ENCODE data around the gene CYRIA. TPM values are rescaled to one million over a fixed set of nuclear protein-coding genes. Genes with fewer than 3 reads are reported as not detected.

The CYRIA gene
- total RNA-seq, 4 donors from 2014 or later, result 10.3 to 13.3 (median 11.2) TPM

GRCh38 chr2:16675781-16676180, 10.1 kb upstream of the CYRIA start:
- H3K4me3 ChIP-seq, result no peak overlapping the region
- intact Hi-C loops (cut with DNase I), result no loop called here
- H3K27ac ChIP-seq (replicated peaks in 1 of 4), result no peak overlapping the region
- no peaks in the 10 kb centered on the region for H3K27me3 ChIP-seq
- no peaks in the 10 kb centered on the region for H3K36me3 ChIP-seq
- H3K9me3 ChIP-seq, result peaks cover 0 to 10% (median 7%) of the 10 kb centered on the region in 4 donors
- no peak for DNase-seq (ENCODE audit: extremely low spot score)
- WGBS, result 87% methylated on average over 3 of the region's 3 CpGs
- peaks cover 0 to 12% (median 8%) of the 10 kb centered on the region in 4 donors for H3K4me1 ChIP-seq
- TF ChIP-seq POLR2AphosphoS5 (IDR thresholded peaks at IDR 0.05) (no peak), CTCF (IDR thresholded peaks at IDR 0.05) (no peak), EP300 (IDR thresholded peaks at IDR 0.05) (no peak), POLR2A (IDR thresholded peaks at IDR 0.05; ENCODE audit: low read depth) (no peak)

GRCh38 chr2:16674154-16674553, 8.5 kb upstream of the CYRIA start:
- H3K9me3 ChIP-seq, result peaks cover 0 to 10% (median 7%) of the 10 kb centered on the region in 4 donors
- peaks cover 0 to 12% (median 8%) of the 10 kb centered on the region in 4 donors for H3K4me1 ChIP-seq
- WGBS, result 91% methylated on average over 1 of the region's 1 CpG
- H3K27ac ChIP-seq (replicated peaks in 1 of 4), result no peak overlapping the region
- TF ChIP-seq POLR2A (IDR thresholded peaks at IDR 0.05; ENCODE audit: low read depth) (no peak), EP300 (IDR thresholded peaks at IDR 0.05) (no peak), CTCF (IDR thresholded peaks at IDR 0.05) (no peak), POLR2AphosphoS5 (IDR thresholded peaks at IDR 0.05) (no peak)
- no peak for DNase-seq (ENCODE audit: extremely low spot score)
- no peak overlapping the region for H3K4me3 ChIP-seq
- no peaks in the 10 kb centered on the region for H3K27me3 ChIP-seq
- H3K36me3 ChIP-seq, result no peaks in the 10 kb centered on the region
- intact Hi-C loops (cut with DNase I), result no loop called here

- Histone ChIP-seq H3K4me1 (peaks cover 0 to 12% (median 10%) of the 10 kb centered on the region in 4 donors), H3K36me3 (no peaks in the 10 kb centered on the region), H3K4me3 (no peak overlapping the region), H3K9me3 (no peaks in the 10 kb centered on the region), H3K27ac (replicated peaks in 1 of 4) (no peak overlapping the region), H3K27me3 (no peaks in the 10 kb centered on the region)
- DNase-seq (ENCODE audit: extremely low spot score), result no peak
- TF ChIP-seq CTCF (IDR thresholded peaks at IDR 0.05), result no peak
- intact Hi-C loops (cut with DNase I), result no loop called here
- 76% methylated on average over 1 of the region's 1 CpG for WGBS
Measured at GRCh38 chr2:16671760-16672159, 6.1 kb upstream of the CYRIA start.

GRCh38 chr2:16669388-16669787, 3.8 kb upstream of the CYRIA start:
- no peak overlapping the region for H3K27ac ChIP-seq (replicated peaks in 1 of 4)
- no peak for TF ChIP-seq EP300 (IDR thresholded peaks at IDR 0.05)
- no peak for TF ChIP-seq CTCF (IDR thresholded peaks at IDR 0.05)
- no peak for TF ChIP-seq POLR2AphosphoS5 (IDR thresholded peaks at IDR 0.05)
- no peak for TF ChIP-seq POLR2A (IDR thresholded peaks at IDR 0.05; ENCODE audit: low read depth)
- no peaks in the 10 kb centered on the region for H3K9me3 ChIP-seq
- peaks cover 12 to 31% (median 30%) of the 10 kb centered on the region in 4 donors for H3K4me1 ChIP-seq
- 61% methylated on average over 3 of the region's 3 CpGs for WGBS
- no peak overlapping the region for H3K4me3 ChIP-seq
- no peak for DNase-seq (ENCODE audit: extremely low spot score)
- H3K27me3 ChIP-seq, result no peaks in the 10 kb centered on the region
- intact Hi-C loops (cut with DNase I), result no loop called here
- H3K36me3 ChIP-seq, result no peaks in the 10 kb centered on the region

- 53% methylated on average over 6 of the region's 8 CpGs for WGBS
- no peaks in the 10 kb centered on the region for H3K36me3 ChIP-seq
- intact Hi-C loops (cut with DNase I), result no loop called here
- peak overlapping the region in 2 of 4 donors; percentile 44 to 52 for H3K27ac ChIP-seq (replicated peaks in 1 of 4)
- H3K27me3 ChIP-seq, result no peaks in the 10 kb centered on the region
- DNase-seq (ENCODE audit: extremely low spot score), result peak; percentile 83
- TF ChIP-seq EP300 (IDR thresholded peaks at IDR 0.05), result no peak
- TF ChIP-seq CTCF (IDR thresholded peaks at IDR 0.05), result no peak
- TF ChIP-seq POLR2AphosphoS5 (IDR thresholded peaks at IDR 0.05), result no peak
- TF ChIP-seq POLR2A (IDR thresholded peaks at IDR 0.05; ENCODE audit: low read depth), result no peak
- H3K9me3 ChIP-seq, result no peaks in the 10 kb centered on the region
- H3K4me3 ChIP-seq, result peak overlapping the region; percentile 71 to 88 (median 76)
- H3K4me1 ChIP-seq, result peaks cover 28 to 51% (median 50%) of the 10 kb centered on the region in 4 donors
Measured at GRCh38 chr2:16666449-16666801, 791 bp upstream of the CYRIA start.
